Astrocyte of the cerebellum (primary cell): Measurements from ENCODE around the gene SHROOM3.

Experiments
- DNase-seq: peaks from one replicate; pipeline ENCODE4 v3.0.0-alpha.2; 2011; ENCODE audit warnings: low read depth
- H3K4me3 ChIP-seq: 2 replicates; pipeline ENCODE4 v1.5.1; 2011; ENCODE audit warnings: mild to moderate bottlenecking, low read depth, low read length, moderate library complexity
- in situ Hi-C: cut with HindIII; loops from 2 replicates; pipeline ENCODE4 v1.10.0; 2017; ENCODE audit warnings: low sequenced_read_pairs
- TF ChIP-seq, protein P1 (sequence below): IDR thresholded peaks from 2 replicates; pipeline ENCODE4 v1.5.1; 2012; ENCODE audit warnings: low read length, low read depth, moderate library complexity, mild to moderate bottlenecking; ENCODE audit errors: missing control alignments

SHROOM3 gene

DNA sequence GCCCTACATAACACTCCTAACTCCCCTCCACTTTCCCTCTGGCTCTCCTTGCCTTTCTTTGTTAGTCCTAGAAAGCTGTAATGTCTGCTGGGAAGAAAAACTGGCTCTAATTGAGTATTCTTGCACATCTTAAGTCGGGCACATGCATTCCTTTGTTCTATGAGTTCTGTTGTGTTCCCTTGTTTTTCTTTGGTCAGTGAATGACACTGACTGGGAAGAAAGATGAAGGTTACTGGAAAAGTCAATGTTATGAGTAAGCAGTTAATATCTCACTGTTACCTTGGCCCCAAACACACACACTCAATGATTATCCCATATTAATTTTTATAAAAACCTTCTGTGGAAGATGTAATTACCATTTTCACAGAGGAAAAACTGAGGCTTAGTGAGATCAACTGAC lies 247.0 kb downstream of the SHROOM3 start:
- no peak overlapping the region for H3K4me3 ChIP-seq
- TF ChIP-seq, protein P1, sequence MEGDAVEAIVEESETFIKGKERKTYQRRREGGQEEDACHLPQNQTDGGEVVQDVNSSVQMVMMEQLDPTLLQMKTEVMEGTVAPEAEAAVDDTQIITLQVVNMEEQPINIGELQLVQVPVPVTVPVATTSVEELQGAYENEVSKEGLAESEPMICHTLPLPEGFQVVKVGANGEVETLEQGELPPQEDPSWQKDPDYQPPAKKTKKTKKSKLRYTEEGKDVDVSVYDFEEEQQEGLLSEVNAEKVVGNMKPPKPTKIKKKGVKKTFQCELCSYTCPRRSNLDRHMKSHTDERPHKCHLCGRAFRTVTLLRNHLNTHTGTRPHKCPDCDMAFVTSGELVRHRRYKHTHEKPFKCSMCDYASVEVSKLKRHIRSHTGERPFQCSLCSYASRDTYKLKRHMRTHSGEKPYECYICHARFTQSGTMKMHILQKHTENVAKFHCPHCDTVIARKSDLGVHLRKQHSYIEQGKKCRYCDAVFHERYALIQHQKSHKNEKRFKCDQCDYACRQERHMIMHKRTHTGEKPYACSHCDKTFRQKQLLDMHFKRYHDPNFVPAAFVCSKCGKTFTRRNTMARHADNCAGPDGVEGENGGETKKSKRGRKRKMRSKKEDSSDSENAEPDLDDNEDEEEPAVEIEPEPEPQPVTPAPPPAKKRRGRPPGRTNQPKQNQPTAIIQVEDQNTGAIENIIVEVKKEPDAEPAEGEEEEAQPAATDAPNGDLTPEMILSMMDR: no peak
- in situ Hi-C loops: no loop called here
- DNase-seq: no peak

DNA sequence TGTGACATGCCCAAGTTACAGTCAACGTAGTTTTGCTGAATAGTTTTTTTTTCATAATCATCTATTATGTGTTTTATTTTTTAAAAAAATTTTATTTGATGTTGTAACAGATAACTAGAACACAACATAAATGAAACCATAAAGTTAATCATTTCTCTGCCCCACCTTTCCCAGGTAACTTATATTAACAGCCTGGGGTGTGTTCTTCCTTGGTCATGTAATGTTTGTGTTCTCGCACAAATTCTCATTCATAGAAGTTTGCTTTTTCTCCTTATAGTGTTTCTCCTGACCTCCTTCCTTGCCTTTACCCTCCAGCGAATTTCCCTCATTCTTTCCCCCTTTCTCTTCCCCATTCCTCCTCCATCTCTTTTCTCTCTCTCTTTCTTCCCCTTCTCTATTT lies 248.1 kb downstream of the SHROOM3 start:
- in situ Hi-C loops: no loop called here
- no peak for DNase-seq
- TF ChIP-seq, protein P1: no peak
- H3K4me3 ChIP-seq: no peak overlapping the region

DNA sequence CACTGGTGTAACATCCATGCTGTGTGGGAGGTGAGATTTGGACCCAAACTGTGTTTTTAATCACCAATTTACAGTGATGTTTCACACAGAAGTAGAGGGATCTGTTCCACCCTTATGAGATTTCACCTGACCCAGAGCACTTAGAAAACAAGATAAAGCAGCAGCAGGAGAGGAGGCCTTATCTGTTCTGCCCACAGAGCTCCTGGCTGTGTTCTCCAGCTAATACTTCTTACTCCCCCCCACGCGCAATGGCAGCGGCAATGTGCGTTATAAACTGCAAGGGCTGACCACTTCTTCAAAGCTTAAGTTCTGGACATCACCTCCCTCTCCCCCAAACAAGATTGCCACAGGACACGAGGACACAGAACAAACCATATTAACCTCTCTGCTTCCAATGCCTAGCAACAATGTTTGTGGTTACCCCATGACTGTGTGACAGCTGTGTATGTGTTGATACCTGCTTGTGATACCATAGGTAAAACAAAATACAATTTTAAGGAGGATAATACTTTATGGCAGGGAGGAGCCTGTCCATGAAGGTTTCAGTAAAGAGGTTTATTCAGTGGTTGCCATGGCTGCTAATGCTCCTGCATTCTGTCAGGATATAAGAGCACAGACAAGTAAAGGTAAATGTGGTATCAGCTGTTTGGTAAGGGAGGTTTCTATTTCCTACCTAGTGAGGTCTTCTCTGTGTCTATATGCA lies 252.9 kb downstream of the SHROOM3 start:
- DNase-seq: no peak
- TF ChIP-seq, protein P1: no peak
- H3K4me3 ChIP-seq: no peak overlapping the region
- in situ Hi-C loops: no loop called here

DNA sequence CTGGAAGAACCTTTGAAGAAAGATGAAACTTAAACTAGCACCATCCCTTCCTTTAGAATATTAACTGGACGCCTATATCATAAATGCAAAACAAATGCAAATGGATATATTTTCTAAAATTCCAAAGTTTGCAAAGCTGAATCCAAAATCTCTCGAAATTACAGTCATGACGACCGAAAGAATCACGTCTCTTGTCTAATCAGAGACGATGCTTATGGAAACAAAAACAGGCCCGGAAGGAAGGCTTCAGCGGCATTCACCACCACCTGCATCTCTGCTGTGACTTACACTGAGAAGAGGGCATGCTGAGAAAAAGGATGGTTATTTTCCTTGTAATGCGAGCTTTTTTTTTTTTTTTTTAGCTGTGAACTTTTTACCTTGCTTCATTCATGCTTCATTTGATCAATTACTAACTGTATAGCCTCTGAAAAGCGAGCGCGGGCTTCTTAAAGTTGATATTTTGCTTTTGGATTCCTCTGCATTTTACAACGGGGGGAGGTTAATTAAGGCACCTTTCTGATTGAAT lies 253.7 kb downstream of the SHROOM3 start:
- TF ChIP-seq, protein P1: no peak
- DNase-seq: no peak
- H3K4me3 ChIP-seq: peak overlapping the region; percentile 58
- in situ Hi-C loops: no loop called here

DNA sequence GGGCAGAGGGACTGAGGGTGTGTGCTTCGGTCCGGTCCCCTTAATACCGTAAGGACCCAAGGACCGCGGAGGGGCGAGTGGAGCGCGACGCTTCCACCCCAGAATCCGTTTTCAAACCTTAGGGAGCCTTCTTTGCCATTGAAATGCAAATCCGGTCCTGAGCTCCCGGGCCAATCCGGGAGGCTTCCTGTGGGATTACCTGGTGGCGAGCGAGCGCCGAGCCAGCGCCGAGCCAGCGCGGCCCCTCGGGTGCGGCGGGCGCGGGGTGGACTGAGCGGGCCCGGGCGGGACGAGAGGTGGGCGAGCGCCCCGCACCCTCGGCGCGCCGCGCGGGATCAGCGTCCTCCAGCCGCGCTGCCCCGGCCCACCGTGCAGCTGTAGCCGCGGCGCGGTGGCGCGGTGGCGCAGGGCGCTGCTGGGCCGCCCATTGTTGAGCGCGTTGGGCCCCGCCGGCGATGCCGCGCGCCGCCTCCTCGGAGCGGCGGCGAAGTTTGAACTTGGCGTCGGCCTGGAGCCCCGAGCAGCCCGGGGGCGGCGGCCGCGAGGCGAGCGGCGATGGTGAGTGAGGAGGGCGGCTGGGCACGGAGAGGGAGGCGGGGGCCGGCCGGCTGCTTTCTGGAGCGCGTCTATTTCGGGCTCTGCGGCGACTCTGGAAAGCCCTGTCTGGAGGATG lies 254.3 kb downstream of the SHROOM3 start:
- in situ Hi-C loops: no loop called here
- peak overlapping the region; percentile 58 for H3K4me3 ChIP-seq
- TF ChIP-seq, protein P1: no peak
- no peak for DNase-seq

DNA sequence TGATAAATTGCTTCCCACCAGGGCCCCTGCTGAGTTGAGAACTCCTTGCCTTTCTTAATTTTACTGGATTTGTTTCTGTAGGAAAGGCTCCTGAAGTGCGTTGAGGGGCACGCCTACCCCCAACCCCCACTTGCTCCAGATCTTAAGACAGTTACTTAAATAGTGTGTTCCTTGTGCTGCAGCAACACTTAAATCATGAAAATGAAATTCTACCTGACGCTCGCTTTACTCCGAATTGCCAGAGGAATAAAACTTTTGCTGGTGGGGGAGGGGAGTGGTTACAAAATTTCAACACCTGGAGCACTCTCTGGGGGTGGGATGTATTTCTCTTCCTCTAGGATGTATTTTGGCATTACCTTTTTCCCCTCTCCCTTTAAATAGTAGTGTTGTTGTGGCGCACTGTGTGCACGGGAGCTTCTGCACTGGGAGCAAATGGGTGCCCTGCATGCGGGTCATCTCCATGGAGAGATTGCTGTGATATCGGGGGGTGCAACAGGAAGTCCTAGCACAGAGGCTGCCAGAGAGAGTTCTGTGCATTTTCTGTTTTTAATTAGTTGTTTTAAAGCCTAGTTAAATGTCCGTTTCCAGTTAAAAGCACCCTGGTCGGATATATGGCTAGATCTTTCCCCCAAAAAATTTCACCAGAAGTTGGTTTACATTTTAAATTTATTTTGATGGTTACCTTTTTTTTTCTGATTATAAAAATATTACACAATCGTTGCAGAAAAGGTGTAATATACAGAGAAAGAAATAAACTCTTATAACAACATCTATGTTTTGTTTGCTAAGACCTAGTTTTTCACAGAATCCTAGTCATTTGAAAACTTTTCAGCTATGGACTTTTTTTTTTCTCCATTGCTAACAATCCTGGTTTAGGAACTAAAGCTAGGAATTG lies 255.2 kb downstream of the SHROOM3 start:
- TF ChIP-seq, protein P1: no peak
- DNase-seq: no peak
- in situ Hi-C loops: no loop called here
- peak overlapping the region; percentile 58 for H3K4me3 ChIP-seq
